Caco-2 (cell line): ENCODE results near the gene LRMDA. TPM values are rescaled to one million over a fixed set of nuclear protein-coding genes. Genes with fewer than 3 reads are reported as not detected.

ENCODE experiments used
- BruUV-seq: library from RNA; stranded (reverse); fragments of 400-500 nt; replicated peaks from 2 replicates; lab custom pipeline; 2021; lab: Mats Ljungman, UMichigan
- CTCF ChIA-PET: fragments of 300-600 bp; sonication (Branson Sonifier 250); formaldehyde crosslinking; loops from one replicate; lab custom pipeline; 2022; ENCODE audit warnings: antibody characterized with exemption; lab: Charles Lee
- POLR2A ChIA-PET: fragments of 300-600 bp; sonication (Branson Sonifier 250); formaldehyde crosslinking; loops from one replicate; lab custom pipeline; 2022; ENCODE audit warnings: antibody characterized with exemption; lab: Charles Lee
- DNase-seq, 2 experiments: peaks; one replicate each; pipeline versions ENCODE4 v3.0.0 to v3.0.0-alpha.2; 2020 to 2022
- H3K27me3 ChIP-seq: replicated peaks from 2 replicates; pipeline ENCODE4 v1.6.0; 2011; ENCODE audit warnings: low read length; ENCODE audit not compliant: control insufficient read depth, insufficient read depth
- H3K36me3 ChIP-seq: 2 replicates; pipeline ENCODE4 v1.5.1; 2011; ENCODE audit warnings: low read length; ENCODE audit not compliant: control insufficient read depth, insufficient read depth
- H3K4me1 ChIP-seq: fragments of 250-450 bp; sonication (Bioruptor Pico); 2 replicates; pipeline ENCODE4 v1.5.1; 2020; ENCODE audit warnings: mild to moderate bottlenecking
- H3K4me3 ChIP-seq: 2 replicates; pipeline ENCODE4 v1.5.1; 2011; ENCODE audit warnings: low read depth, mild to moderate bottlenecking, control low read depth, low read length
- H3K9me3 ChIP-seq: fragments of 250-450 bp; sonication (Bioruptor Pico); 2 replicates; pipeline ENCODE4 v1.5.1; 2020; ENCODE audit warnings: mild to moderate bottlenecking, moderate library complexity
- H3K27ac Mint-ChIP-seq: one replicate; pipeline ENCODE4 v1.8.0; 2022; ENCODE audit warnings: mixed read lengths; ENCODE audit not compliant: unreplicated experiment
- H3K27me3 Mint-ChIP-seq: one replicate; pipeline ENCODE4 v1.8.0; 2022; ENCODE audit warnings: mixed read lengths; ENCODE audit not compliant: insufficient read depth, unreplicated experiment
- H3K36me3 Mint-ChIP-seq: one replicate; pipeline ENCODE4 v1.8.0; 2022; ENCODE audit warnings: mild to moderate bottlenecking, mixed read lengths; ENCODE audit not compliant: insufficient read depth, unreplicated experiment
- H3K4me1 Mint-ChIP-seq: one replicate; pipeline ENCODE4 v1.8.0; 2022; ENCODE audit warnings: low read depth, mixed read lengths; ENCODE audit not compliant: unreplicated experiment
- H3K4me3 Mint-ChIP-seq: one replicate; pipeline ENCODE4 v1.8.0; 2022; ENCODE audit warnings: mild to moderate bottlenecking, moderate library complexity, mixed read lengths; ENCODE audit not compliant: unreplicated experiment
- H3K9me3 Mint-ChIP-seq: one replicate; pipeline ENCODE4 v1.8.0; 2022; ENCODE audit warnings: mixed read lengths; ENCODE audit not compliant: unreplicated experiment
- CTCF ChIP-seq, 2 experiments: fragments of 200-600 bp in 1 of 2; IDR thresholded peaks; 1 replicate in 1 of 2; 2 replicates in 1 of 2; pipeline versions ENCODE4 v1.5.1 to v1.8.0; 2011 to 2022; ENCODE audit warnings: antibody characterized with exemption in 1 of 2, control low read depth in 1 of 2, inconsistent platforms in 1 of 2, low read depth in 1 of 2, low read length in 1 of 2, mild to moderate bottlenecking in 1 of 2, moderate library complexity in 1 of 2; ENCODE audit not compliant: insufficient read depth in 1 of 2, severe bottlenecking in 1 of 2, unreplicated experiment in 1 of 2
- intact Hi-C: fragments of 100-400 bp; cut with micrococcal nuclease; formaldehyde crosslinking; loops from one replicate; pipeline ENCODE4 v1.10.0; 2022; ENCODE audit not compliant: unreplicated experiment
- total RNA-seq: library from RNA; stranded (reverse); gene quantifications from 2 replicates; pipeline ENCODE4 v1.2.3, GENCODE V29; 2022

The LRMDA gene
- total RNA-seq, 1 experiment from 2014 or later: 18.5 TPM

DNA sequence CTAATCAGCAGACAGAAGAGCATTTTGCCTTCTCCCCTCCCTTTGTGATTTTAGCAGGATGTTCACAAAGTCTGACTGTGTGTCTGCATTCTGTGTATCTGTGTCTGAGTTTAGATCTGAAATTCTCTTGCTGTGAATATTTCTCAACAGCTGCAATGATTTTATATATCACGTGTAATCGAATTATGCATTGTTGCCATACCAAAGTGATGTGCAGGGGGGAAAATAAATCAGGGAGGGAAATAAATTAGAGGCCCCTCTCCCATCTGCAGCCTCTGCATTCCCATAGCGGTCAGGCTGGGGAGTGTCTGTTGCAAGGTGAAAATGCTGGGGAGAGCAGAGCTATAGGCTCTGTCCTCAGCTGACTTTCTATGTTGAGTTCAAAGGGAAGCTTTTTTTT is 209.0 kb downstream of the LRMDA start:
- no TSS peak for BruUV-seq
- CTCF ChIA-PET: no interaction called here
- no peak for DNase-seq
- intact Hi-C loops: no loop called here
- no peaks in the 10 kb centered on the region; the same call in 1 of the 2 replicates for H3K4me1 ChIP-seq
- H3K4me1 Mint-ChIP-seq: no peaks in the 10 kb centered on the region
- no peak overlapping the region for H3K4me3 Mint-ChIP-seq
- H3K36me3 Mint-ChIP-seq: peaks cover 4% of the 10 kb centered on the region
- no peaks in the 10 kb centered on the region for H3K27me3 ChIP-seq
- H3K27me3 Mint-ChIP-seq: no peaks in the 10 kb centered on the region
- H3K27ac Mint-ChIP-seq: no peak overlapping the region
- no peaks in the 10 kb centered on the region for H3K36me3 ChIP-seq
- POLR2A ChIA-PET: interaction anchor here (0.6 kb wide), 1 partner anchor 238 kb away, joined by 12 read pairs; no protein-coding TSS in a partner anchor
- H3K4me3 ChIP-seq: no peak overlapping the region
- no peaks in the 10 kb centered on the region for H3K9me3 Mint-ChIP-seq
- H3K9me3 ChIP-seq: no peaks in the 10 kb centered on the region
- TF ChIP-seq CTCF (IDR thresholded peaks at IDR 0.05; ENCODE audit: insufficient read depth in 1 of 2, low read depth in 1 of 2, low read length in 1 of 2, severe bottlenecking in 1 of 2, unreplicated experiment in 1 of 2): no peak

GRCh38 chr10:75640803-75641202 is 209.4 kb downstream of the LRMDA start:
- no peak overlapping the region for H3K4me3 ChIP-seq
- Mint-ChIP-seq H3K4me1 (no peaks in the 10 kb centered on the region), H3K9me3 (no peaks in the 10 kb centered on the region), H3K27ac (no peak overlapping the region), H3K36me3 (peaks cover 4% of the 10 kb centered on the region), H3K4me3 (no peak overlapping the region), H3K27me3 (no peaks in the 10 kb centered on the region)
- DNase-seq: no peak
- H3K36me3 ChIP-seq: no peaks in the 10 kb centered on the region
- no peaks in the 10 kb centered on the region for H3K4me1 ChIP-seq
- no peak for TF ChIP-seq CTCF (IDR thresholded peaks at IDR 0.05; ENCODE audit: insufficient read depth in 1 of 2, low read depth in 1 of 2, low read length in 1 of 2, severe bottlenecking in 1 of 2, unreplicated experiment in 1 of 2)
- H3K9me3 ChIP-seq: no peaks in the 10 kb centered on the region
- ChIA-PET POLR2A (interaction anchor here (0.6 kb wide), 1 partner anchor 238 kb away, joined by 12 read pairs; no protein-coding TSS in a partner anchor), CTCF (no interaction called here)
- intact Hi-C loops: no loop called here
- BruUV-seq: no TSS peak
- no peaks in the 10 kb centered on the region for H3K27me3 ChIP-seq

GRCh38 chr10:75643405-75643804 is 212.0 kb downstream of the LRMDA start:
- no TSS peak for BruUV-seq
- no peak overlapping the region for H3K27ac Mint-ChIP-seq
- no peaks in the 10 kb centered on the region for H3K4me1 Mint-ChIP-seq
- TF ChIP-seq CTCF (IDR thresholded peaks at IDR 0.05; ENCODE audit: insufficient read depth in 1 of 2, low read depth in 1 of 2, low read length in 1 of 2, severe bottlenecking in 1 of 2, unreplicated experiment in 1 of 2): no peak
- no peaks in the 10 kb centered on the region for H3K27me3 Mint-ChIP-seq
- Histone ChIP-seq H3K4me3 (no peak overlapping the region), H3K9me3 (no peaks in the 10 kb centered on the region), H3K4me1 (no peaks in the 10 kb centered on the region), H3K27me3 (no peaks in the 10 kb centered on the region), H3K36me3 (no peaks in the 10 kb centered on the region)
- H3K4me3 Mint-ChIP-seq: no peak overlapping the region
- H3K36me3 Mint-ChIP-seq: peaks cover 4% of the 10 kb centered on the region
- no peaks in the 10 kb centered on the region for H3K9me3 Mint-ChIP-seq
- intact Hi-C loops: no loop called here
- ChIA-PET POLR2A (no interaction called here), CTCF (no interaction called here)
- DNase-seq: no peak
